HG03097 (cell line): Measurements from ENCODE around the gene FEM1C.
"Not testable (repeated sequence)": the region's sequence is repeated elsewhere in the genome, so short reads cannot be mapped to it uniquely, and the experiment has no call there.

Source experiments
- ATAC-seq: cut with Tn5 transposase; IDR thresholded peaks from one replicate; pipeline ENCODE4 v1.9.1; 2021; ENCODE audit not compliant: unreplicated experiment, low FRiP score

FEM1C gene

DNA sequence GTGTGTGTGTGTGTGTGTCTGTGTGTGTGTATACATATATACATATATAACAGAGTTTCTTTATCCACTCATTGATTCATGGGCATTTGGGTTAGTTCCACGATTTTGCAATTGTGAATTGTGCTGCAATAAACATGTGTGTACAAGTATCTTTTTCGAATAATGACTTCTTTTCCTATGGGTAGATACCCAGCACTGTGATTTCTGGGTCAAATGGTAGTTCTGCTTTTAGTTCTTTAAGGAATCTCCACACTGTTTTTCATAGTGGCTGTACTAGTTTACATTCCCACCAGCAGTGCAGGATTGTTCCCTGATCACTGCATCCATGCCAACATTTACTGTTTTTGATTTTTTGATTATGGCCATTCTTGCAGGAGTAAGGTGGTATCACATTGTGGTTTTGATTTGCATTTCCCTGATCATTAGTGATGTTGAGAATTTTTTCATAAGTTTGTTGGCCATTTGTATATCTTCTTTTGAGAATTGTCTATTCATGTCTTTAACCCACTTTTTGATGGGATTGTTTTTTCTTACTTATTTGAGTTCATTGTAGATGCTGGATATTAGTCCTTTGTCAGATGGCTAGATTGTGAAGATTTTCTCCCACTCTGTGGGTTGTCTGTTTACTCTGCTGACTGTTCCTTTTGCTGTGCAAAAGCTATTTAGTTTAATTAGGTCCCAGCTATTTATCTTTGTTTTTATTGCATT, 65.3 kb downstream of the FEM1C start:
- not testable (repeated sequence) for ATAC-seq

DNA sequence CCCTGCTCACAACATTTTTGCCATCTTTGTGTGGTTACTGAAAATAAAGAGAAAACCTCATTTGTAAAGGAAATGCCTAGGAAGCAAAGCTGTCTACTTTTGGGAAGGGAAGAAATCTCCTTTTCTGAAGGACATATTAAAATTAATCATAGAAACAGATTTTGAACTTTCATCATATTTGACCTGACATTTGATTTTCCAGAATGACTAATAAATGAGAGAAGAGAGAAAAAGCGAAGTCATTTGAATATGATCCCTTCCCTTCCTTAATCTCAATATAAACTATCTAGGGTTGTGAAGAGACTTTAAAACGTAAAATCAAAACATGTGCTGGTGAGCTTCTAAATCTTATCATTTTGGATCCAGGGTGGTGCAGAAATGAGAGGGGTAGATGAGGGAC, 66.3 kb downstream of the FEM1C start:
- ATAC-seq = no peak

GRCh38 chr5:115477581-115477980, 67.0 kb downstream of the FEM1C start:
- ATAC-seq = no peak

GRCh38 chr5:115475788-115476187, 68.8 kb downstream of the FEM1C start:
- no peak for ATAC-seq

DNA sequence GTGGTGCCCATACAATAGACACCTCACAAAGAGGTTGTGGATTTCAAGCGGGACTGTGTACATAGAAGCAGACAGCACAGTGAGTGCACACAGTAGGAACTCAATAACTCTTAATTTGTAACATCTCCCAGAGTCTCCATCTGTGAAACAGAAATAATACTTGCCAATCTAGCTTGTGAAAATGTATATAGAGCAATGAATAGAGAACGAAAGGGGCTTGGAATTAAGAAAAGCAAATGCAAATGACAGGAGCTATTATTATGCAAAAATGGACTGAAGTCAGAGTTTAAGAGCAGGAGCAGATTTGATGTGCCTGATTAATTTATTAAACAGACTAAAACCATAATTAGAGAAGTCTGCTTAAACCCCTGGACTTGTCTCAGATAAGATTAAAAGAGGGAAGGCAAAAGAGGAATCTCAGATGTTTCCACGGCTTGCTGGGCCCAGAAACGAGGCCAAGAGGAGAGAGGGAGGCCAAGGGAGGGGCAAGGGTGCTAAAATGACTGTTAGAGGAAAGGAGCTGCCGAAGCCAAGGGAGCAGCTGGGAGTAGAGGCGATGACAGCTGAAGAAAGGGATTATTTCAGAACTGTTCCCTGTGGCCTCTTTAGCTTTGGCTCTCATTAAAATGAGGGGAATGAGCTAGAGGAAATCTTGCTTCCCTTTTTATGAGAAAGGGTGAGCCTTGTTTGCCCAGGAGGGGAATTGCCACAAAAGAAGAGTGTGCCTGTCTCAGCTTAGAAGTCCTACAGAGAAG, 72.1 kb downstream of the FEM1C start:
- ATAC-seq = no peak

DNA sequence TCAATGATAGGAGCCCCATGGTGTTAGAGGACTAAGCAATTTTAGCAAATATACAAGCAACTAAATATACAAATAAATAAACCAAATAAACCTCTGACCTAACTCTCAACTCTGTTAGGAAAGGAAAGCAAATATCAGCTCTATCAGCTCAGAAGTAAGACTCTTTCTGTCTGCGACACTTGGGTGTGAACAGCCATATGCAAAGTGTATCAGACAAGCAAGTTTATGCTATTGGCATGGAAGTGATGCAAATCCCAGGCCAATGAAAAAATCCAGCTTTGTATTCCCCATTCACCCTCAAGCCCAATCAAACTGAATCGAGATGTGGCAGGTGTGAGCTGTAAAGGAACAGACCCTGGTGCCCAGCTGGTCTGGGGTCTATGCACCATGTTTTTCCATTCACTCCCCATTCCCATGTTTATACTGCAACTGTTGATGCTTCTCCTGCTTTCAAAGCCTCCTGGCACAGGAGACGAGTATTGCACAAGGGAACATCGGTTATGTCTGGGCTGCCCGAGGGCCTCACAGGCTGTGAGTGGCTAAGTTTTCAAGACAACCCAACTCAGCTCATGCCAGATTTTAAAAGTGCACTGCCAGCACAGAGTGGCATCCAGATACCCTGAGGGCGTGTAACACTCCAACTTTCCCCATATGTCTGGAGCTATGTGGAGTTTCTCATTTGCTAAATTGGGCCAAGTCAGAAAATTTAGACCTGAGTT, 73.1 kb downstream of the FEM1C start:
- ATAC-seq = no peak

DNA sequence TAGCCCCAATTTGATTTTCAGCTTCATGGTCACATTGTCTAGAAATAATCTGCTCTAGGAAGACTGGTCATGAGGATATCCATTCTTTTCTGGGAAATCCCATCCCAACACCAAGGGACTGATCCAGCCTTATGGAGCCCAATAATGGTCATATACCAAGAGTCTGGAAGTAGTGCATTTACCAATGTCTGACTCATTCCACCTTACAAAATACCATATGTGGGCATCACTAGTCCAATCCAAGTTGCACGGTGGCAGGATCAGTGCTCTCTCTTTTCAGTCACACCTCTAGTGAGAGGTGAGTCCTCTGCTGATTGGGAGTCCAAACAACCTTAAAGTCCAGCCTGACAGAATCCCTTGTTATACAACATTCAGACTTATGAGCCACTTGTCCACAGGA, 73.7 kb downstream of the FEM1C start:
- no peak for ATAC-seq
